GM23338 (cell line): Measurements from ENCODE around the gene FEM1B. TPM values are rescaled to one million over a fixed set of nuclear protein-coding genes. Genes with fewer than 3 reads are reported as not detected.

Source experiments
- ATAC-seq: fragments of 200-7000 bp; cut with Tn5 transposase; 3 replicates; pipeline ENCODE4 v1.9.1; 2020
- DNase-seq: peaks from one replicate; pipeline ENCODE4 v3.0.0-alpha.2; 2015; ENCODE audit warnings: low spot score
- H2AFZ ChIP-seq: fragments of 200-600 bp; sonication (generic); 2 replicates; pipeline ENCODE4 v1.8.0; 2016; ENCODE audit warnings: antibody characterized with exemption, mild to moderate bottlenecking, moderate library complexity
- H3F3A ChIP-seq: fragments of 200-600 bp; sonication (generic); replicated peaks from 2 replicates; pipeline ENCODE4 v1.8.0; 2017; ENCODE audit warnings: antibody characterized with exemption, mixed run types, low read depth
- H3K27ac ChIP-seq: fragments of 200-600 bp; sonication (generic); 2 replicates; pipeline ENCODE4 v1.6.1; 2016; ENCODE audit warnings: low read depth
- H3K27me3 ChIP-seq: fragments of 200-600 bp; sonication (generic); 2 replicates; pipeline ENCODE4 v1.8.0; 2016; ENCODE audit warnings: mild to moderate bottlenecking, mixed run types, moderate library complexity; ENCODE audit not compliant: insufficient read depth
- H3K36me3 ChIP-seq: fragments of 200-600 bp; sonication (generic); 2 replicates; pipeline ENCODE4 v1.8.0; 2016; ENCODE audit warnings: mild to moderate bottlenecking; ENCODE audit not compliant: insufficient read depth
- H3K4me1 ChIP-seq: fragments of 200-600 bp; sonication (generic); 2 replicates; pipeline ENCODE4 v1.8.0; 2016; ENCODE audit warnings: mild to moderate bottlenecking, moderate library complexity; ENCODE audit not compliant: insufficient read depth
- H3K4me2 ChIP-seq: fragments of 200-600 bp; sonication (generic); 2 replicates; pipeline ENCODE4 v1.7.1; 2017; ENCODE audit warnings: mixed run types
- H3K4me3 ChIP-seq: fragments of 200-600 bp; sonication (generic); 2 replicates; pipeline ENCODE4 v1.6.1; 2016; ENCODE audit warnings: mixed run types
- H3K79me2 ChIP-seq: fragments of 200-600 bp; sonication (generic); replicated peaks from 2 replicates; pipeline ENCODE4 v1.8.0; 2017; ENCODE audit warnings: mild to moderate bottlenecking; ENCODE audit not compliant: insufficient read depth
- H3K9me2 ChIP-seq: fragments of 200-600 bp; sonication (generic); 2 replicates; pipeline ENCODE4 v1.8.0; 2017; ENCODE audit not compliant: insufficient read depth
- H4K20me1 ChIP-seq: fragments of 200-600 bp; sonication (generic); replicated peaks from 2 replicates; pipeline ENCODE4 v1.8.0; 2017; ENCODE audit warnings: mild to moderate bottlenecking; ENCODE audit not compliant: insufficient read depth
- H3K27ac Mint-ChIP-seq: 2 replicates; pipeline ENCODE4 v1.8.0; 2020; ENCODE audit warnings: inconsistent platforms, mild to moderate bottlenecking, moderate library complexity, mixed read lengths
- H3K27me3 Mint-ChIP-seq: 3 replicates; pipeline ENCODE4 v1.8.0; 2022; ENCODE audit warnings: low read depth, mild to moderate bottlenecking, moderate library complexity, mixed read lengths, inconsistent platforms; ENCODE audit not compliant: insufficient read depth, poor library complexity
- H3K36me3 Mint-ChIP-seq: 3 replicates; pipeline ENCODE4 v1.8.0; 2021; ENCODE audit warnings: low read depth, mild to moderate bottlenecking, inconsistent platforms, moderate library complexity, mixed read lengths
- H3K4me1 Mint-ChIP-seq: 3 replicates; pipeline ENCODE4 v1.8.0; 2020; ENCODE audit warnings: mild to moderate bottlenecking, inconsistent platforms, mixed read lengths
- H3K4me3 Mint-ChIP-seq: 3 replicates; pipeline ENCODE4 v1.8.0; 2021; ENCODE audit warnings: moderate library complexity, mild to moderate bottlenecking, inconsistent platforms, mixed read lengths
- H3K9me3 Mint-ChIP-seq: 3 replicates; pipeline ENCODE4 v1.8.0; 2020; ENCODE audit warnings: moderate library complexity, mild to moderate bottlenecking, inconsistent platforms, mixed read lengths
- CTCF ChIP-seq, 2 experiments: fragments of 200-600 bp in 1 of 2; sonication (generic) in 1 of 2; conservative IDR thresholded peaks; 2 replicates each; pipeline versions ENCODE4 v1.5.1 to v1.6.1; 2016 to 2017; ENCODE audit warnings: antibody characterized with exemption in 2 of 2, low read depth in 2 of 2, mild to moderate bottlenecking in 2 of 2, moderate library complexity in 1 of 2
- ETS1 ChIP-seq: IDR thresholded peaks from 2 replicates; pipeline ENCODE4 v1.6.1; 2016; ENCODE audit warnings: antibody characterized with exemption
- EZH2 ChIP-seq: fragments of 200-600 bp; sonication (generic); IDR thresholded peaks from one replicate; pipeline ENCODE4 v1.8.0; 2017; ENCODE audit warnings: antibody characterized with exemption, mild to moderate bottlenecking, low read depth; ENCODE audit not compliant: unreplicated experiment
- JUNB ChIP-seq: IDR thresholded peaks from one replicate; pipeline ENCODE4 v1.6.1; 2016; ENCODE audit warnings: antibody characterized with exemption; ENCODE audit not compliant: unreplicated experiment
- NANOG ChIP-seq: IDR thresholded peaks from 2 replicates; pipeline ENCODE4 v1.6.1; 2016; ENCODE audit warnings: antibody characterized with exemption, borderline replicate concordance
- STAT1 ChIP-seq: IDR thresholded peaks from one replicate; pipeline ENCODE4 v1.6.1; 2016; ENCODE audit warnings: antibody characterized with exemption; ENCODE audit not compliant: unreplicated experiment
- ZNF114 ChIP-seq: fragments of 250-450 bp; sonication (Bioruptor Pico); IDR thresholded peaks from 2 replicates; pipeline ENCODE4 v1.5.0; 2020; ENCODE audit warnings: mild to moderate bottlenecking, moderate library complexity
- ZNF331 ChIP-seq: fragments of 250-450 bp; sonication (Bioruptor Pico); IDR thresholded peaks from 2 replicates; pipeline ENCODE4 v1.5.0; 2020; ENCODE audit warnings: low read depth, mild to moderate bottlenecking, moderate library complexity
- polyA plus RNA-seq: library from polyadenylated mRNA; unstranded; fragments of >200 nt; fragmentation: Nextera tagmentation; extraction: Ambion mirVana; gene quantifications from 2 replicates; pipeline ENCODE4 v1.2.1, GENCODE V29; 2016
- total RNA-seq: library from RNA; depleted of rRNA; stranded (reverse); fragments of >200 nt; shearing (Covaris generic); gene quantifications from 2 replicates; pipeline ENCODE4 v1.2.3, GENCODE V29; 2014

Gene FEM1B
- total and polyA plus RNA-seq, 2 experiments from 2014 or later, result 13.0 to 82.0 TPM

- Histone ChIP-seq H2AFZ (peak overlapping the region; percentile 84), H3K79me2 (no peaks in the 10 kb centered on the region), H3K4me1 (peaks cover 33% of the 10 kb centered on the region), H3K36me3 (no peaks in the 10 kb centered on the region), H3K27ac (peak overlapping the region; percentile 84), H3K4me3 (no peak overlapping the region), H3K9me2 (no peaks in the 10 kb centered on the region), H4K20me1 (no peaks in the 10 kb centered on the region), H3K27me3 (no peaks in the 10 kb centered on the region), H3F3A (peaks cover 18% of the 10 kb centered on the region), H3K4me2 (peak overlapping the region; percentile 55)
- DNase-seq (peak; percentile 76), ATAC-seq (peak; percentile 68)
- Mint-ChIP-seq H3K36me3 (no peaks in the 10 kb centered on the region; the same call in 2 of the 3 replicates), H3K4me3 (no peak overlapping the region; the same call in 2 of the 3 replicates), H3K4me1 (peaks cover 34% of the 10 kb centered on the region), H3K27ac (peak overlapping the region; percentile 60), H3K9me3 (no peaks in the 10 kb centered on the region), H3K27me3 (peaks cover 9% of the 10 kb centered on the region)
- TF ChIP-seq NANOG (no peak), CTCF (conservative IDR thresholded peaks at IDR 0.05; ENCODE audit: low read depth in 2 of 2) (peak; percentile 25 to 49; a peak in 3 of 4 replicates)
Observed at GRCh38 chr15:68304589-68305337, 27.2 kb downstream of the FEM1B start.

GRCh38 chr15:68305420-68305871 is 27.9 kb downstream of the FEM1B start:
- Mint-ChIP-seq H3K36me3 (no peaks in the 10 kb centered on the region; the same call in 2 of the 3 replicates), H3K27me3 (peaks cover 9% of the 10 kb centered on the region), H3K9me3 (no peaks in the 10 kb centered on the region), H3K27ac (no peak overlapping the region; the same call in 1 of the 2 replicates), H3K4me3 (no peak overlapping the region), H3K4me1 (peaks cover 37% of the 10 kb centered on the region)
- H2AFZ ChIP-seq, result peak overlapping the region; percentile 84; the same call in 1 of the 2 replicates
- H4K20me1 ChIP-seq, result no peaks in the 10 kb centered on the region
- no peak for DNase-seq
- H3K4me2 ChIP-seq, result peak overlapping the region; percentile 55; the same call in 1 of the 2 replicates
- H3K27ac ChIP-seq, result peak overlapping the region; percentile 84; the same call in 1 of the 2 replicates
- H3K4me1 ChIP-seq, result peaks cover 33% of the 10 kb centered on the region
- no peaks in the 10 kb centered on the region for H3K27me3 ChIP-seq
- no peaks in the 10 kb centered on the region for H3K9me2 ChIP-seq
- no peaks in the 10 kb centered on the region for H3K36me3 ChIP-seq
- H3K79me2 ChIP-seq, result no peaks in the 10 kb centered on the region
- no peak for TF ChIP-seq CTCF (conservative IDR thresholded peaks at IDR 0.05; ENCODE audit: low read depth in 2 of 2)
- no peak for TF ChIP-seq ZNF331 (CRISPR knock-in tag)
- no peak for TF ChIP-seq NANOG
- no peak for TF ChIP-seq ETS1
- no peak for TF ChIP-seq ZNF114 (CRISPR knock-in tag)
- TF ChIP-seq EZH2, result no peak
- TF ChIP-seq JUNB, result no peak
- no peak for TF ChIP-seq STAT1
- peaks cover 18% of the 10 kb centered on the region for H3F3A ChIP-seq
- no peak overlapping the region for H3K4me3 ChIP-seq
- ATAC-seq, result no peak
